ENCODE data around the gene PLCD1. TPM values are rescaled to one million over a fixed set of nuclear protein-coding genes. Genes with fewer than 3 reads are reported as not detected.
A peak's percentile ranks its signal among the peaks of the same experiment; 100 is the strongest.

Gene PLCD1
- total RNA-seq, 1 donor: 23.2 TPM

DNA sequence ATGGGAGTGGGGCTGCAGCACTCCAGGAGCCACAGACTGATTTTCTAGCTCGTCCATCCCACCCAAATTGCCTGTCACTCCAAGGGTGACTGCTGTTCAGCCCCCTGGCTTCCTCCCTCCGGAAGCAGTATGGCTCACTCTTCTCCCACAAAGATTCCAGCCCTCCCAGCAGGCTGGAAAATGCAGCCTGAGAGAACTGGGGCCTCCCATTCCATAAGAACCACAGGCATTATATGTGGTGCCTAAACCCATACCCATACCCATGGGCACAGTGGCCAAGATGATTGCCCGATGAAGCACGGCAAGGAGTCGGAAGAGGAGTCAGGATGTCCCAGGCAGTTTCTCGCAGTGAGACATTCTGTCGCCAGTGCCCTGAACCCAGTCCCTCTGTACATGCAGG is 44.8 kb downstream of the PLCD1 start:
- TF ChIP-seq, protein P1, sequence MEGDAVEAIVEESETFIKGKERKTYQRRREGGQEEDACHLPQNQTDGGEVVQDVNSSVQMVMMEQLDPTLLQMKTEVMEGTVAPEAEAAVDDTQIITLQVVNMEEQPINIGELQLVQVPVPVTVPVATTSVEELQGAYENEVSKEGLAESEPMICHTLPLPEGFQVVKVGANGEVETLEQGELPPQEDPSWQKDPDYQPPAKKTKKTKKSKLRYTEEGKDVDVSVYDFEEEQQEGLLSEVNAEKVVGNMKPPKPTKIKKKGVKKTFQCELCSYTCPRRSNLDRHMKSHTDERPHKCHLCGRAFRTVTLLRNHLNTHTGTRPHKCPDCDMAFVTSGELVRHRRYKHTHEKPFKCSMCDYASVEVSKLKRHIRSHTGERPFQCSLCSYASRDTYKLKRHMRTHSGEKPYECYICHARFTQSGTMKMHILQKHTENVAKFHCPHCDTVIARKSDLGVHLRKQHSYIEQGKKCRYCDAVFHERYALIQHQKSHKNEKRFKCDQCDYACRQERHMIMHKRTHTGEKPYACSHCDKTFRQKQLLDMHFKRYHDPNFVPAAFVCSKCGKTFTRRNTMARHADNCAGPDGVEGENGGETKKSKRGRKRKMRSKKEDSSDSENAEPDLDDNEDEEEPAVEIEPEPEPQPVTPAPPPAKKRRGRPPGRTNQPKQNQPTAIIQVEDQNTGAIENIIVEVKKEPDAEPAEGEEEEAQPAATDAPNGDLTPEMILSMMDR (IDR thresholded peaks at IDR 0.05; ENCODE audit: extremely low read depth, low read depth, low read length): no peak

DNA sequence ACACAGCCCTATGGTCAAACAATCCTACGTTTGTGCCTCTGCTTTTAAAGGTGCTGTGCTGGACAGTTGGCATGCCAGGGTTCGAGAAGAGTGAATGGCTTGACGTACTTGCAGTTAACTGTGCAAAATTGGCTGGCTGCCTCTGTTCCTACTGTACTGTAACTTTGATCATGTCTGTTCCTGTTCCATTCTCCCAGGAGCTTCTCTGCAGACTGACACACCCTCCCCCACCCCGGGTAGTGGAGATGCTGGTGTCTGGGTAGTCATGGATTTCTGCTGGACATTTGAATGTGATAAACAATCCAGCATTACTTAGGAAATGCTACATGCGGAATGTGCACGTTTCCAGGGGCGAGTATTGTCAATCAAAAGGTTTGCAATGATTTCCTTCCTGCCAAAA is 45.4 kb downstream of the PLCD1 start:
- Histone ChIP-seq H3K4me3 (ENCODE audit: insufficient read depth, low read length) (no peak overlapping the region), H2AFZ (ENCODE audit: low read length) (no peak overlapping the region), H3K9me3 (ENCODE audit: low read depth, low read length) (no peaks in the 10 kb centered on the region), H3K4me1 (ENCODE audit: insufficient read depth, low read length) (no peaks in the 10 kb centered on the region), H4K20me1 (ENCODE audit: insufficient read depth, low read length) (no peaks in the 10 kb centered on the region), H3K36me3 (ENCODE audit: insufficient read depth, low read length) (peaks cover 8% of the 10 kb centered on the region), H3K27ac (ENCODE audit: low read depth, low read length) (no peak overlapping the region), H3K79me2 (ENCODE audit: insufficient read depth, low read length) (no peaks in the 10 kb centered on the region), H3K4me2 (ENCODE audit: insufficient read depth, low read length) (no peak overlapping the region), H3K27me3 (ENCODE audit: insufficient read depth, low read length) (no peaks in the 10 kb centered on the region)
- TF ChIP-seq, protein P1 (IDR thresholded peaks at IDR 0.05; ENCODE audit: extremely low read depth, low read depth, low read length): no peak
- DNase-seq (ENCODE audit: insufficient read length, low spot score, missing footprints): peak; percentile 42

More for the DNA sequence above, 44.8 kb downstream of the PLCD1 start:
- H3K4me2 ChIP-seq (ENCODE audit: insufficient read depth, low read length): no peak overlapping the region
- no peaks in the 10 kb centered on the region for H3K9me3 ChIP-seq (ENCODE audit: low read depth, low read length)
- no peak for DNase-seq (ENCODE audit: insufficient read length, low spot score, missing footprints)
- H3K36me3 ChIP-seq (ENCODE audit: insufficient read depth, low read length): peaks cover 8% of the 10 kb centered on the region
- H4K20me1 ChIP-seq (ENCODE audit: insufficient read depth, low read length): no peaks in the 10 kb centered on the region
- H3K27ac ChIP-seq (ENCODE audit: low read depth, low read length): no peak overlapping the region
- no peaks in the 10 kb centered on the region for H3K79me2 ChIP-seq (ENCODE audit: insufficient read depth, low read length)
- no peaks in the 10 kb centered on the region for H3K27me3 ChIP-seq (ENCODE audit: insufficient read depth, low read length)
- no peaks in the 10 kb centered on the region for H3K4me1 ChIP-seq (ENCODE audit: insufficient read depth, low read length)
- no peak overlapping the region for H2AFZ ChIP-seq (ENCODE audit: low read length)
- H3K4me3 ChIP-seq (ENCODE audit: insufficient read depth, low read length): no peak overlapping the region

DNA sequence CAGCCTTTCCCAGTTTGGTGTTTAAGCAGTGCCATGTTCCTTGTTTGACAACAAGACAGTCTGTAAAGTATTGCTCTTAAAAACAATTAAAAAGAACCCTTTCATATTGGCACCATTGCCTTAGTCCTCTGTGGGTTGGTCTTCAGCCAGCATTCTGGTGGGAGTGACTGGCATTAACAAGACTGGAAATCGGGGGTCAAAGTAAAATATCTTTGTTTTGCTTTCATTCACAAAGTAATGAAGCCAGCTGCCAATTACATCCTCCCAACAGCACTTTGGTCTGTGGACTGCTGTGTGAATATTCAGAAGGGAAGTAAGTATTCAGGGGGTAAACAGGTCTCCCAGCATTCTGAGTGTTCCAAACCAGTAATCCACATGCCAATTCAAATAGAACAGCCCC is 47.1 kb downstream of the PLCD1 start:
- Histone ChIP-seq H3K79me2 (ENCODE audit: insufficient read depth, low read length) (no peaks in the 10 kb centered on the region), H3K36me3 (ENCODE audit: insufficient read depth, low read length) (peaks cover 8% of the 10 kb centered on the region), H3K9me3 (ENCODE audit: low read depth, low read length) (no peaks in the 10 kb centered on the region), H4K20me1 (ENCODE audit: insufficient read depth, low read length) (no peaks in the 10 kb centered on the region), H3K4me1 (ENCODE audit: insufficient read depth, low read length) (no peaks in the 10 kb centered on the region), H3K4me3 (ENCODE audit: insufficient read depth, low read length) (no peak overlapping the region), H3K27me3 (ENCODE audit: insufficient read depth, low read length) (no peaks in the 10 kb centered on the region), H3K27ac (ENCODE audit: low read depth, low read length) (no peak overlapping the region), H3K4me2 (ENCODE audit: insufficient read depth, low read length) (no peak overlapping the region), H2AFZ (ENCODE audit: low read length) (no peak overlapping the region)
- TF ChIP-seq, protein P1 (IDR thresholded peaks at IDR 0.05; ENCODE audit: extremely low read depth, low read depth, low read length): no peak
- DNase-seq (ENCODE audit: insufficient read length, low spot score, missing footprints): no peak

DNA sequence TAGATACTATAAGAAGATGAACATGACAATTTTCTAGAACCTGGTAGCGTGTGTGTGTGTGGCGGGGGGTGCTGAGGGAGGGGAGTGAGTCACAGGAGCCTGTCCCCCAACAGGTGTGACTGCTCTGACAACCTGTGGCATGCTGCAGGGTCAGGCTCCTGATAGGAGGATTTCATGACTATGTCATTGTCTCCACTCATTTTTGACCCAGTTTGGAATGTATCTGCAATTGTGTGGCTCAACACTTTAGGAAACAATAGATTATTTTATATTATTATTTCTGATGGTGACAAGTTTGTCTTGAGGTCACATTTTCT is 48.1 kb downstream of the PLCD1 start:
- H3K27ac ChIP-seq (ENCODE audit: low read depth, low read length): no peak overlapping the region
- H3K4me2 ChIP-seq (ENCODE audit: insufficient read depth, low read length): no peak overlapping the region
- no peaks in the 10 kb centered on the region for H3K27me3 ChIP-seq (ENCODE audit: insufficient read depth, low read length)
- peaks cover 13% of the 10 kb centered on the region for H3K36me3 ChIP-seq (ENCODE audit: insufficient read depth, low read length)
- H3K79me2 ChIP-seq (ENCODE audit: insufficient read depth, low read length): no peaks in the 10 kb centered on the region
- no peak overlapping the region for H3K4me3 ChIP-seq (ENCODE audit: insufficient read depth, low read length)
- no peak for DNase-seq (ENCODE audit: insufficient read length, low spot score, missing footprints)
- H3K9me3 ChIP-seq (ENCODE audit: low read depth, low read length): no peaks in the 10 kb centered on the region
- H4K20me1 ChIP-seq (ENCODE audit: insufficient read depth, low read length): no peaks in the 10 kb centered on the region
- TF ChIP-seq, protein P1 (IDR thresholded peaks at IDR 0.05; ENCODE audit: extremely low read depth, low read depth, low read length): no peak
- H3K4me1 ChIP-seq (ENCODE audit: insufficient read depth, low read length): no peaks in the 10 kb centered on the region
- H2AFZ ChIP-seq (ENCODE audit: low read length): no peak overlapping the region
